ENCODE measurements around the gene S100A1.
"Not testable (repeated sequence)": the region's sequence is repeated elsewhere in the genome, so short reads cannot be mapped to it uniquely, and the experiment has no call there.

The S100A1 gene

GRCh38 chr1:153631047-153632022, 3.1 kb downstream of the S100A1 start:
- no peak for DNase-seq (ENCODE audit: low spot score)

DNA sequence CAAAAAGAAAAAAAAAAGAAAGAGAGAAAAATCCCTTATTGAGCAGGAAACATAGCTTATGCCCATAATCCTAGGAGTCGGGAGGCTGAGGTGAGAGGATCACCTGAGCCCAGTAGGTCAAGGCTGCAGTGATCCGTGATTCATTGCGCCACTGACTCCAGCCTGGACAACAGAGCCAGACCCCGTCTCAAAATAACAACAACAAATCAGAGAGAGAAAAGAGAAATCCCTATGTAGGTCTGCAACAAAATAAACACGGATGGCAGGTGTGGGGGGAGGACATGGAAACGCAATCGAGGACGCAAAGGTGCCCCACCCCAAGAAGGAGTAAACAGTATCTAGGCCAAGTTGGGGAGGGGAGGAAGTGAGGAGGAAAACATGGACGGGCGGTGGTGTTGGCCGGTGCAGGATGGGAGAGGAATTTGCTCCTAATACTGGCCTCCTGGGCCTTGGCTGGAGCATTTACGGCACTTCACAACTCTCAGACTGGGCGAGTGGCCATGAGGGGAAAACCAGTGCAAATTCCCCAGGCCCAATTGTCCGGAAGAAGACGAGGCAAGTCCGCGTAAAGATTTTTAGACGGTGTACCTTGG, 5.0 kb downstream of the S100A1 start:
- DNase-seq (ENCODE audit: low spot score) = peak; percentile 39

DNA sequence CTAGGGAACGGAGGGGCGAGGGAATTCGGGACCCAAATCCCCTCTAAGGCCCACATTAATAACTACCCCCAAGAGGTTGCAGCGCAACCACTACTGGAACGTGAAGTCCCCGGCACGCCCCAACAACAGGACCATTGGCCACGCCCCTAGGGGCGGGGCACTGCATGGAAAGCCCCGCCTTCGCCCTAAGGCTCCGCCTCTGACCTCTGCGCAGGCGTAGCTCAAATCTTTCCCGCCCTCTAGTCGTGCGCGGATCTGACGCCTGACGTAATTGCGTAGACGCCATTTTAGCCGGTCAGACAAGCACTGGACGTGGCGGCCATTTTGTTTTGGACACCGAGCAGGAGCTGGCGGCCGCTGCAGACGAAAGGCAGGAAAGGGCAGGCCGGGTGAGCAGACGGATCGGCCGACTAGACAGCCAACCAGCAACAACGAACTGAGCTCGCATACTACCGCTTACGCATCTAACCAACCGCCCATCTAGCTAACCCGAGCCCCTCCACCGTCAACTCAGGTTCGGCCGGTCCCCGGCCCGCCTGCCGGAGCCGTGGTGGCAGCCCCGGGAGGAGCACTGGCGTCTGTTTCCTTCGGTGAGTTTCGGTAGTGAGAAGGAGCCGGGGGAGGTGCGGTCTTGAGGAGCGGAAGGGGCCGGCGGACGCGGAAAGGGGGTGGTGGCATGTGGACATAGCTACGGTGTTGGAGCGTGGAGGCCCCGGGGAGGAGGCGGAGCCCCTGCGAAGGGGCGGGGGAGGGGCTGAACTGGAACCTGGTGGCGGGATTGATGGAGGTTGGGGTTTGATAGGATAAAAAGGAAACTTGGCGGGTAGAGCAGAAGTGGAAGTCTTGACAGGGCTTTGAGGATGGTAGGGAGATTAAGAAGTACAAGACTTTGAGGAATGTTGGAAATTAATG, 5.8 kb downstream of the S100A1 start, which contains the start of gene CHTOP:
CHTOP (plus strand) TSS at position 313 of the 912 bp plus-strand sequence. CDS start 2,523 bp downstream, outside the sequence.
- peak; percentile 96 for DNase-seq (ENCODE audit: low spot score)

- no peak for DNase-seq (ENCODE audit: low spot score)
Observed at GRCh38 chr1:153635872-153636271, 7.6 kb downstream of the S100A1 start.

DNA sequence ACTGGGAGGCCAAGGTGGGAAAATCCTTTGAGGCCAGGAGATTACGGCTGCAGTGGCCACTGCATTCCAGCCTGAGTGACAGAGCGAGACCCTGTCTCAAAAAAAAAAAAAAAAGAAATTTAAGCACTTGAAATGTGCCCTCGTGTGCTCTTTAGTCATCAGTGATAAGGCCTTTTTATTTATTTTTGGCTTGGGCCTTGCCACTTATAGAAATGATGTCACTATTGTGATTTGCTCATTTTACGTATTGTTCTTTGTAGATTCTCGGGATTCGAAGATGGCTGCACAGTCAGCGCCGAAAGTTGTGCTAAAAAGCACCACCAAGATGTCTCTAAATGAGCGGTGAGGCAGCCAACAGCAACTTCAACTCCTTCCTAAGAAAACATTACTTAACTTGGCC, 8.1 kb downstream of the S100A1 start:
- no peak for DNase-seq (ENCODE audit: low spot score)

- no peak for DNase-seq (ENCODE audit: low spot score)
Observed at GRCh38 chr1:153638261-153638660, 10.0 kb downstream of the S100A1 start.

DNA sequence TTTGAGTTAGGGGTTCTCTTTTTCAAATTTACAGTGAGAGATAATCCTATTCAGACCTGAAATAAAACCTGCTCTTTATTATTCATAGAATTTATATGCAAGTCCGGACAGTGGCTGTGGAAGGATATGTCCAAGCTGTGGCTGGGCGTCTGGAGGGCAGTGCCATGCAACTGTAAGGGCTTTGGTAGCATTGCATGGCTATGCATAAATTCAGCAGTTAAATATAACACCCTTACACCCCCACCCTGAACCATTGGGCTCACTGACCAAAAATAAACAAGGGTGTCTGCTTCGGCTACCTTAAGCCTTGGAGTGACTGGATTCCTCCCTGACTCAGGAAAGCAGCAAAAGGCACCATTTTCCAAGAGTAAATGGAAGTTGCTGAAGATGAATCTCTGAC, 11.0 kb downstream of the S100A1 start:
- DNase-seq (ENCODE audit: low spot score) = no peak

DNA sequence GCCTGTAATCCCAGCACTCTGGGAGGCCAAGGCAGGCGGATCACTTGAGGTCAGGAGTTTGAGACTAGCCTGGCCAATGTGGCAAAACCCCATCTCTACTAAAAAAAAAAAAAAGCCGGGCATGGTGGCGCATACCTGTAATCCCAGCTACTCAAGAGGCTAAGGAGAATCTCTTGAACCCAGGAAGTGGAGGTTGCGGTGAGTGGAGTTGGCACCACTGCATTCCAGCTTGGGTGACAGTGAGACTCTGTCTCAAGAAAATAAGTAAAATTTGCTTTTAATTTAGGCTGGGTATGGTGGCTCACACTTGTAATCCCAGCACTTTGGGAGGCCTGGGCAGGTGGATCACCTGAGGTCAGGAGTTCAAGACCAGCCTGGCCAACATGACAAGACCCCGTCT, 12.0 kb downstream of the S100A1 start:
- not testable (repeated sequence) for DNase-seq (ENCODE audit: low spot score)

GRCh38 chr1:153640861-153641260, 12.6 kb downstream of the S100A1 start:
- DNase-seq (ENCODE audit: low spot score) = no peak

DNA sequence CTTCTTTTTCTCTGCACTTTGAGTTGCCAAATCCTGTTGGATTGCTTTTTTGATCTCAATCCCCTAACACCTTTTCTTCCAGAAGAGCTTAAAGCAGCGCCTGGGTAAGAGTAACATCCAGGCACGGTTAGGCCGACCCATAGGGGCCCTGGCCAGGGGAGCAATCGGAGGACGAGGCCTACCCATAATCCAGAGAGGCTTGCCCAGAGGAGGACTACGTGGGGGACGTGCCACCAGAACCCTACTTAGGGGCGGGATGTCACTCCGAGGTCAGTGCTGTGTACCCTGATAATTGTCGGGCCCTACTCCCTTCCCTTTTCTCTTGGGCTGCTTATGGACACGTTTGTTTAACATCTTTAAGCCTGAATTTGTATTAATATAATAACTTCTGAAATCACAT, 13.9 kb downstream of the S100A1 start:
- DNase-seq (ENCODE audit: low spot score) = no peak

- no peak for DNase-seq (ENCODE audit: low spot score)
Observed at GRCh38 chr1:153643100-153643499, 14.9 kb downstream of the S100A1 start.

GRCh38 chr1:153643816-153644215, 15.6 kb downstream of the S100A1 start:
- DNase-seq (ENCODE audit: low spot score) = no peak

GRCh38 chr1:153646672-153647345, 18.6 kb downstream of the S100A1 start:
- DNase-seq (ENCODE audit: low spot score) = no peak

DNA sequence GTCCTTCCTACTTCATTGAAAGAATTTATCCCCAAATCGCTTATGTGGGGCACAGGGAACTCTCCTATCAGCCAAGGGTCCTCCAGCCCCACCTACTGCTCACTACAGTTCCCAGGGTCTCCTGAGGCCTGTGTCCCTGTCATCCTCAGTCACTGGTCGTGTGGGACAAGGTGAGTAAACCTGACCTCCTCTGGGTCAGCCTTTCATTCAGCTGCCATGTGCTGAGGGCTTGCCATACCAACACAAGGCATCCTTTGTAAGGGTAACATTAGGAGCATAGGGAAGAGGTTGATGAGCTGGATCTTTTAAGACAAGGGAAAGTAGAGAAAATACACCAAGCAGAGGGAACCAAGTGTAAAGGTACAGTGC, 19.1 kb downstream of the S100A1 start:
- DNase-seq (ENCODE audit: low spot score) = no peak

DNA sequence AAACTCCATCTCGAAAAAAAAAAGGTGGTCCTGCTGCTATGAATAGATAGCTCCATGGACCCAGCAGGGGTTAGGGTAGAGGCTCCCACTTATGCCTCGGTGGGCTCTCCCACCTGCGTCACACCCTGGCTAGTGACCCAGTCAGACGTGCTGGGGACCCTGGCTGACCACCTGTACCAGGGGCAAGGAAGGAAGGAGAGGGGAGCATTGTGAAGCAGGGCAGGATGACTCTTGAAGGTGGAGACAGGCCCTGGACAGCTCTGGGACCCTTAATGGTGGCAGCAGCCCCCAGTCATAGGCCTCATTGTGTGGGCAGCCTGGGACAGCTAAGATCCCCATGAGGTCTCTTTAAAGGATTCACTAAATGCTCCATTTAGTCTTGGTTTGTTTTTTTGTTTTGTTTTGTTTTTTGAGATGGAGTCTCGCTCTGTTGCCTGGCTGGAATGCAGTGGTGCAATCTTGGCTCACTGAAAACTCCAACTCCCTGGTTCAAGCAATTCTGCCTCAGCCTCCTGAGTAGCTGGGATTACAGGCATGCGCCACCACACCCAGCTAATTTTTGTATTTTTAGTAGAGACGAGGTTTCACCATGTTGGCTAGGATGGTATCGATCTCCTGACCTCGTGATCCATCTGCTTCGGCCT, 19.9 kb downstream of the S100A1 start:
- DNase-seq (ENCODE audit: low spot score) = no peak

DNA sequence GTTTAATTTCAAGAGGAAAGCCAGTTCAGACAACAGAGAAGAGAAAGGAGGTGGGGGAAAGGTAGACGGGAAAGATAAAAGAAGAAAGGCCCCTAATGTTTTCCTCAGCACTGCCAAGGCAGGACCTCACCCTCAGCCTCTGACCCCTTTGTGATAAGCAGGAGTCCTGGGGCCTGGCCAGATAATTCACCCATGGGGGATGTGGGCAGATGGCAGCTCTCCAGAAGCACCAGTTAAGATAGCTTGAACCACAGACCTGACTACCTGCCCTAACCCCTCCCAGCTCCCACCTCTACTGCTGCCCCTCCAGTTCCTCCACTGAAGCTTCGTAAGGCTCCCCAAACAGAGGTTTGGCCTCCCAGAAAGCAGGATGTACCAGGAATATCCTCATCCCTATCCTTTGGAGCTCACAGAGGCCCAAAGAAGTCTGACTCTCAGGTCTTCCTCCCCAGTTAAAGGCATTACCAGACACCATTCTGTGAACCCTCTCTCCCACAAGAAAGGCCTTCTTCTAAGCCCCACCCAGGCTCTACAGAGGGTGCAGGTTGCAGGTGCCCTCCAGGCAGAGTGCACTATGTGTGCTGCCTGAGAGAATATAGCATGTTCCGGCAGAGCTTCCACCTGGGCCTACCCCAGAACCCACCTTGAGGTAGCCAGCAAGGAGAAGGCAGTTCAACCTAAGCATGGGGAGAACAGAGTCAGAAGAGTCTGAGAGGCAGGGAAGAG, 21.1 kb downstream of the S100A1 start:
- DNase-seq (ENCODE audit: low spot score) = no peak

DNA sequence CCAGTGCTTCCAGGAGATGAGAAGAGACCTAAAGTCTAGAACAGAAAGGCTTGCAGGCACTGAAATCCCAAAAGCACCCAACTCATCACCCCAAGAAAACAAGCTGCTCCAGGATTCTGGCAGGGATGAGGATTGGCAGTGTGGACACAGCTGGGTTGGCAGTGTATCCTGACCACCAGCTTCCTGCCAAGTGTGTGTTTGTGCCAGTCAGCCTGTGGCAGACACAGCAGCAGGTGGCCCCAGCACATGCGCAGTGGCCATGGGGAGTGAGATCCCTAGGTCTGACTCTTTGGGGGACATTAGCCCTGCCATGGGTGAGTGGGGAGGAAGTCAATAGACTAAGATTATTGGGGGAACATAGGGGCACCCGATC, 21.6 kb downstream of the S100A1 start:
- DNase-seq (ENCODE audit: low spot score) = no peak

- DNase-seq (ENCODE audit: low spot score) = no peak
Observed at GRCh38 chr1:153651771-153652170, 23.5 kb downstream of the S100A1 start.

DNA sequence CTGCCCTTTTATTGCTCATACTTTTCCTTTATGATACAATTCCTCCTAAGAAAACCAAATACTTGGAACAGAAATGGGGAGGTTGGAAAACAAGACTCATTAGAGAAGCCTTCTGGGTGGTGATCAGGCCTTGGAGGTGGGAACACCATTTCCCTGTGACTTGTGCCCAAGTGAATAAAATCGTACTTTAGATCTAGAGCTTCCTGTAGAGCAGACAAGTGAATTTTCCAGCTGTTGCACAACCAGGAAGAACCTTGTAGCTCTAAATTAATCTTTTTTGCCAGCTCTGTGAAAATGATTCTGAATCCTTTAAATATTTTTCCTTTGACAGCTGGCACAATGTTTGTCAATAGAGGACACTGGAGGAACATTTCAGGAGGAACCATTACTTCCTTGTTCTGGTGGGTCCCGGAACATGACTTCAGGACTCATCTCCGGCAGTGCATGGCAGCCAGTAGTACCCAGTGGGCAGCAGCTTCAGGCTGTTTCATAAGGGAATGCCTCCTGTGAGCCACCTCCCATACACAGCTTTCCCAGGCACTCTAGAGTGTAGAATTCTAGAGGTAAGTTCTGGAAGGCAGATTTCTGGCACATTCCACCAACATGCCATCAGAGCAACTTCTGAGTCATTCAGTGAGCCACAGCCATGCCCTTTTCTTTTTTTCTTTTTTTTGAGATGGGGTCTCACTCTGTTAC, 24.7 kb downstream of the S100A1 start:
- no peak for DNase-seq (ENCODE audit: low spot score)

- no peak for DNase-seq (ENCODE audit: low spot score)
Observed at GRCh38 chr1:153655333-153655732, 27.1 kb downstream of the S100A1 start.

Measured in SW480 (cell line).